Peyer's patch (tissue), 4 donors: ENCODE measurements around the gene WAC.

Experiments
- CTCF ChIP-seq, 6 experiments: fragments of 450-650 bp in 4 of 6; fragments of 200-600 bp in 2 of 6; sonication (generic) in 1 of 6; IDR thresholded peaks; one replicate each; pipeline ENCODE4 v1.5.1; 2017 to 2019; ENCODE audit warnings: antibody characterized with exemption in 6 of 6, mild to moderate bottlenecking in 3 of 6, moderate library complexity in 1 of 6
- POLR2A ChIP-seq, 2 donors: fragments of 450-650 bp; IDR thresholded peaks; one replicate each; pipeline ENCODE4 v1.5.1; 2017; ENCODE audit warnings: antibody characterized with exemption in 2 of 2, mild to moderate bottlenecking in 2 of 2, moderate library complexity in 2 of 2

DNA sequence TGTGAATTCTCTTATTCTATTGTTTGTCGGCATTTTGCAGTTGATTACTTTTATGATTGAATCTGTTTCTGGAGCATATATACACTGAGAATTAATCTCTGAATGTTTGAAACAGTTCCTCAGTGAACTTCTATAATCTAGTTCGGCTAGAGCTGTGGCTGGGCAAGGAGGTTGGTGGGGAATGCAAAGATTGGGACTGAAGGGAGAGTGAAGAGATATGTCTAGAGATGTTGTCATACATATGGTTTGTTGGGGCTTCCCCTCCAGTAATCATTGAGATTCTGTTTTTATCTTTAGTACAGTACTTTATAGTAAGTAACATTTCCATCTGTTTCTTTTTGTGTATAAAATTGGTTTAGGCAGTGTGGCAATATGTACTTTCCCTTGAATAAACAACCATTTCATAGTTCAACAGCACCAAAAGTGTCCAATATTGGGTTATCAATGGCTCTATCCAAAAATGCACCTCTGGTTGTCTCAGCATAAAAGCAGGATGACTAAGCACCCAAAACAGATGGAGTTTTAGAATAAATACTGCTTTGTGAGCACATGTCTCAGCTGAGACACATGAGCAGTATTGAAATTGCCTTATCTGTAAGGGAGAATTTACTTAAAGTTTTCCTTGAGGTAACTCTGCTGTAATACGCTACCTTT lies 36.7 kb downstream of the WAC start:
- TF ChIP-seq CTCF (IDR thresholded peaks at IDR 0.05) (no peak), POLR2A (IDR thresholded peaks at IDR 0.05) (no peak)
